Chondrocyte (in vitro differentiated cells): ENCODE measurements around the gene SLC46A3. TPM values are rescaled to one million over a fixed set of nuclear protein-coding genes. Genes with fewer than 3 reads are reported as not detected.

Source experiments
- DNase-seq: peaks from one replicate; pipeline ENCODE4 v3.0.0; 2021; ENCODE audit warnings: mixed read lengths, low spot score
- H3K27ac Mint-ChIP-seq: one replicate; pipeline ENCODE4 v1.8.0; 2021; ENCODE audit warnings: mild to moderate bottlenecking, moderate library complexity, mixed read lengths; ENCODE audit not compliant: unreplicated experiment
- H3K27me3 Mint-ChIP-seq: 2 replicates; pipeline ENCODE4 v1.8.0; 2021; ENCODE audit warnings: low read depth, mixed read lengths
- H3K36me3 Mint-ChIP-seq: 2 replicates; pipeline ENCODE4 v1.8.0; 2021; ENCODE audit warnings: low read depth, mixed read lengths
- H3K4me1 Mint-ChIP-seq: 2 replicates; pipeline ENCODE4 v1.8.0; 2021; ENCODE audit warnings: low read depth, mild to moderate bottlenecking, mixed read lengths
- H3K4me3 Mint-ChIP-seq: one replicate; pipeline ENCODE4 v1.8.0; 2021; ENCODE audit warnings: mild to moderate bottlenecking, moderate library complexity, mixed read lengths; ENCODE audit not compliant: unreplicated experiment
- H3K9me3 Mint-ChIP-seq: 2 replicates; pipeline ENCODE4 v1.8.0; 2021; ENCODE audit warnings: low read depth, mixed read lengths
- total RNA-seq: library from RNA; stranded (reverse); gene quantifications from 3 replicates; pipeline ENCODE4 v1.2.1, GENCODE V29; 2021
- TF ChIP-seq, protein P1 (sequence below): fragments of 200-600 bp; sonication (generic); IDR thresholded peaks from 2 replicates; pipeline ENCODE4 v1.5.0; 2021; ENCODE audit warnings: antibody characterized with exemption, mild to moderate bottlenecking, moderate library complexity

SLC46A3 gene
- total RNA-seq, 1 donor from 2014 or later, result 14.0 TPM

DNA sequence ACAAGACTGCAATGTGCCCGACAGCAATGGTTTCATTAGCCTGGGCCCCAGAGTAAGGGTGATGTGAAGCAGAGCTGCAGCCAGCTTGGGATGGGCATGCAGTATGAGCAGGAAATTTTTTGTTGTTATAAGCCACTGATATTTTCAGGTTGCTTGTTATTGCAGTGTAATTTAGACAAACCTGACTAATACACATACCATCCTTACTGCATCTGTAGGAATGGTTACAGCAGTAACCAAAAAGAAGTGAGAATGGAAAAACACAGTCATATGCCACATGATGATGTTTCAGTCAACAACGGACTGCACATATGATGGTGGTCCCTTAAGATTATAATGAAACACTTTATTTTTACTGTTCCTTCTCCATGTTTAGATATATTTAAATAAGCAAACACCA, 68.5 kb downstream of the SLC46A3 start:
- no peak overlapping the region for H3K4me3 Mint-ChIP-seq
- no peak overlapping the region for H3K27ac Mint-ChIP-seq
- peaks cover 6% of the 10 kb centered on the region for H3K4me1 Mint-ChIP-seq
- DNase-seq, result no peak
- H3K9me3 Mint-ChIP-seq, result no peaks in the 10 kb centered on the region
- no peaks in the 10 kb centered on the region for H3K36me3 Mint-ChIP-seq
- H3K27me3 Mint-ChIP-seq, result no peaks in the 10 kb centered on the region
- TF ChIP-seq, protein P1, sequence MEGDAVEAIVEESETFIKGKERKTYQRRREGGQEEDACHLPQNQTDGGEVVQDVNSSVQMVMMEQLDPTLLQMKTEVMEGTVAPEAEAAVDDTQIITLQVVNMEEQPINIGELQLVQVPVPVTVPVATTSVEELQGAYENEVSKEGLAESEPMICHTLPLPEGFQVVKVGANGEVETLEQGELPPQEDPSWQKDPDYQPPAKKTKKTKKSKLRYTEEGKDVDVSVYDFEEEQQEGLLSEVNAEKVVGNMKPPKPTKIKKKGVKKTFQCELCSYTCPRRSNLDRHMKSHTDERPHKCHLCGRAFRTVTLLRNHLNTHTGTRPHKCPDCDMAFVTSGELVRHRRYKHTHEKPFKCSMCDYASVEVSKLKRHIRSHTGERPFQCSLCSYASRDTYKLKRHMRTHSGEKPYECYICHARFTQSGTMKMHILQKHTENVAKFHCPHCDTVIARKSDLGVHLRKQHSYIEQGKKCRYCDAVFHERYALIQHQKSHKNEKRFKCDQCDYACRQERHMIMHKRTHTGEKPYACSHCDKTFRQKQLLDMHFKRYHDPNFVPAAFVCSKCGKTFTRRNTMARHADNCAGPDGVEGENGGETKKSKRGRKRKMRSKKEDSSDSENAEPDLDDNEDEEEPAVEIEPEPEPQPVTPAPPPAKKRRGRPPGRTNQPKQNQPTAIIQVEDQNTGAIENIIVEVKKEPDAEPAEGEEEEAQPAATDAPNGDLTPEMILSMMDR, result no peak

Other genes starting within 250 kb of the SLC46A3 start
- gene FLT1, start 223.8 kb downstream of the SLC46A3 start, total RNA-seq, result 0.60 to 1.5 TPM (median 0.65 TPM) in 3 replicates
- 82.6 to 93.7 TPM (median 85.5 TPM) in 3 replicates for gene POMP, start 59.8 kb downstream of the SLC46A3 start, total RNA-seq
- gene MTUS2, start 101.4 kb upstream of the SLC46A3 start, total RNA-seq, result 0.82 to 1.2 TPM (median 0.87 TPM) in 3 replicates